Suprapubic skin (tissue), 4 donors: ENCODE data around the gene NAA20. TPM values are rescaled to one million over a fixed set of nuclear protein-coding genes. Genes with fewer than 3 reads are reported as not detected.

Experiments
- DNase-seq, 2 donors: peaks; one replicate each; pipeline ENCODE4 v3.0.0-alpha.2; 2019; ENCODE audit warnings: low spot score in 2 of 2
- H3K27ac ChIP-seq: fragments of 200-600 bp; sonication (generic); one replicate; pipeline ENCODE4 v1.5.1; 2019
- H3K27me3 ChIP-seq: fragments of 200-600 bp; sonication (generic); one replicate; pipeline ENCODE4 v1.5.1; 2019
- H3K36me3 ChIP-seq: fragments of 200-600 bp; sonication (generic); one replicate; pipeline ENCODE4 v1.5.1; 2019
- H3K4me1 ChIP-seq: fragments of 200-600 bp; sonication (generic); one replicate; pipeline ENCODE4 v1.5.1; 2019
- H3K4me3 ChIP-seq: fragments of 200-600 bp; sonication (generic); one replicate; pipeline ENCODE4 v1.5.1; 2019; ENCODE audit warnings: mild to moderate bottlenecking
- H3K9me3 ChIP-seq: fragments of 200-600 bp; sonication (generic); one replicate; pipeline ENCODE4 v1.5.1; 2019
- EP300 ChIP-seq: sonication (generic); formaldehyde crosslinking; IDR thresholded peaks from one replicate; pipeline ENCODE4 v1.6.1; 2017; ENCODE audit warnings: antibody characterized with exemption
- POLR2A ChIP-seq, 2 donors: fragments of 450-650 bp; IDR thresholded peaks; one replicate each; pipeline ENCODE4 v1.6.1; 2017; ENCODE audit warnings: antibody characterized with exemption in 2 of 2, mild to moderate bottlenecking in 2 of 2, moderate library complexity in 2 of 2
- POLR2AphosphoS5 ChIP-seq, 3 donors: sonication (generic); formaldehyde crosslinking; IDR thresholded peaks; one replicate each; pipeline ENCODE4 v1.6.1; 2017; ENCODE audit warnings: antibody characterized with exemption in 3 of 3
- WGBS: methylation state at CpG from one replicate; pipeline ENCODE4 v1.1.5; 2018; 5-methylcytosine and 5-hydroxymethylcytosine counted together
- total RNA-seq, 4 donors: library from RNA; depleted of rRNA; stranded (reverse); fragments of >200 nt; gene quantifications; one replicate each; pipeline ENCODE4 v1.1.0, GENCODE V29; 2016
- TF ChIP-seq, protein P1 (sequence below), 2 donors: fragments of 200-600 bp in 1 of 2; fragments of 450-650 bp in 1 of 2; sonication (generic) in 1 of 2; IDR thresholded peaks; one replicate each; pipeline ENCODE4 v1.5.1; 2016 to 2019; ENCODE audit warnings: antibody characterized with exemption in 2 of 2, mild to moderate bottlenecking in 1 of 2, moderate library complexity in 1 of 2

NAA20 gene
- total RNA-seq, 4 donors from 2014 or later = 20.4 to 38.1 (median 36.5) TPM

DNA sequence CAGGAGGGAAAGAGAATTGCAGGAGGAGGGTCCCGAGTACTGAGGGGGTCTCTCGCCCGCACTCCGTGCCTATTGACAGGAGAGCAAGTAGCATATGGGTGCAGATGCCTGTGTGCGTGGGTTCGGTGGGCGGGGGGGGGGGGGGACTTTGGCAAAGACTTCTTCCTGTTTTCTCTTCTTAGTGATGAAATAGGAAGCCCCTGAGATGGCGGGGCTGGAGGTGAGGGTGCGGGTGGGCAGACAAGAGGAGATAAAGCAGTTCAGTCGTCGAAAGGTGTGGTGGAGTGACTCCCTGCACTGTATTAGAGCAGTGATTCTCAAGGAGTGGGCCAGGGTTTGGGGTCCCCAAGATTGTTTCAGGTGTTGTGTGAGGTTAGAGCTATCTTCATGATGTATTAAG lies 3.7 kb downstream of the NAA20 start:
- DNase-seq = no peak
- H3K36me3 ChIP-seq = peaks cover 19% of the 10 kb centered on the region
- H3K4me3 ChIP-seq = no peak overlapping the region
- no peak overlapping the region for H3K27ac ChIP-seq
- H3K4me1 ChIP-seq = peaks cover 36% of the 10 kb centered on the region
- WGBS = 89% methylated on average over 10 of the region's 11 CpGs
- H3K27me3 ChIP-seq = no peaks in the 10 kb centered on the region
- TF ChIP-seq, protein P1, sequence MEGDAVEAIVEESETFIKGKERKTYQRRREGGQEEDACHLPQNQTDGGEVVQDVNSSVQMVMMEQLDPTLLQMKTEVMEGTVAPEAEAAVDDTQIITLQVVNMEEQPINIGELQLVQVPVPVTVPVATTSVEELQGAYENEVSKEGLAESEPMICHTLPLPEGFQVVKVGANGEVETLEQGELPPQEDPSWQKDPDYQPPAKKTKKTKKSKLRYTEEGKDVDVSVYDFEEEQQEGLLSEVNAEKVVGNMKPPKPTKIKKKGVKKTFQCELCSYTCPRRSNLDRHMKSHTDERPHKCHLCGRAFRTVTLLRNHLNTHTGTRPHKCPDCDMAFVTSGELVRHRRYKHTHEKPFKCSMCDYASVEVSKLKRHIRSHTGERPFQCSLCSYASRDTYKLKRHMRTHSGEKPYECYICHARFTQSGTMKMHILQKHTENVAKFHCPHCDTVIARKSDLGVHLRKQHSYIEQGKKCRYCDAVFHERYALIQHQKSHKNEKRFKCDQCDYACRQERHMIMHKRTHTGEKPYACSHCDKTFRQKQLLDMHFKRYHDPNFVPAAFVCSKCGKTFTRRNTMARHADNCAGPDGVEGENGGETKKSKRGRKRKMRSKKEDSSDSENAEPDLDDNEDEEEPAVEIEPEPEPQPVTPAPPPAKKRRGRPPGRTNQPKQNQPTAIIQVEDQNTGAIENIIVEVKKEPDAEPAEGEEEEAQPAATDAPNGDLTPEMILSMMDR (IDR thresholded peaks at IDR 0.05) = no peak
- no peaks in the 10 kb centered on the region for H3K9me3 ChIP-seq

DNA sequence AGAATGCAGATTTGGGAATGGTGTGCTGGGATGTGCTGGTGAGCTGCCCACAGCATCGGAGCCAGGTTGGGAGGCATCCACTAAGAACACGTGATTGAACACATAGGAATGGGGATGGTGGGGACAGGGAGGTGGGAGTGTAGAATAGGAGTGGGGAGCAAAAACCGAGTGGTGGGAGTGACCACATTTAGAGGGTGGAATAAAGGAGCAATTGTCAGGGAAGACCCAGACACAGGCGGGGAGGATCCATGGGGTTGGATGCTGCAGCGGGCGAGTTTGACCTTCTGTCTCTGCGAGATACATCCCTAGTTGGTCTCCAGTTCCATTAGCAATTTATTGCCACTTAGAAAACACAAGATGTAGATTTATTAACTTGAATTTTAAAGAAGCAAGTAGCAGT lies 4.7 kb downstream of the NAA20 start:
- WGBS = 49% methylated on average over 7 of the region's 7 CpGs

DNA sequence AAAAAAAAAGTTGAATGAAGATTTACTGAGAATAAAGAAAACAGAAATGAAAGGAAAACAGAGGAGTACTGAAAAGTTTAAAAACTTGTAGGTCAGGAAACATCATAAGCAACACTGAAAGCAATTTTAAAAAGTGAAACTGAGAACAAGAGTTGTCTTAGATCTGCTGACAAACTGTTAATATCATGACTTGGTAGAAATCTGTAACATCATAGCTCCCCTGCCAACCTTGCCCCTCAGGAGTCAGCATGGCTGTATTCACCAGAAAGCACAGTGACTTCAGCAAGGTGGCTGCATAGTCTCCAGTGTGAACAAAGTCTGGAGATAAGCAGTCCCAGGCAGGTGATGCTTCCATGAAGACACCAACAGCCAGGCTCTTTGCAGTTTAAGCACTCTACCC lies 5.3 kb downstream of the NAA20 start:
- Histone ChIP-seq H3K4me3 (no peak overlapping the region), H3K4me1 (peaks cover 36% of the 10 kb centered on the region), H3K27ac (no peak overlapping the region), H3K36me3 (peaks cover 29% of the 10 kb centered on the region), H3K27me3 (no peaks in the 10 kb centered on the region), H3K9me3 (no peaks in the 10 kb centered on the region)
- no peak for DNase-seq
- TF ChIP-seq, protein P1 (IDR thresholded peaks at IDR 0.05) = no peak
- TF ChIP-seq POLR2AphosphoS5 (IDR thresholded peaks at IDR 0.05) (no peak), POLR2A (IDR thresholded peaks at IDR 0.05) (no peak), EP300 (no peak)

More for the DNA sequence above, 4.7 kb downstream of the NAA20 start:
- TF ChIP-seq, protein P1 (IDR thresholded peaks at IDR 0.05) = no peak
- TF ChIP-seq POLR2AphosphoS5 (IDR thresholded peaks at IDR 0.05) (no peak), EP300 (no peak), POLR2A (IDR thresholded peaks at IDR 0.05) (no peak)
- Histone ChIP-seq H3K4me1 (peaks cover 36% of the 10 kb centered on the region), H3K27me3 (no peaks in the 10 kb centered on the region), H3K36me3 (peaks cover 23% of the 10 kb centered on the region), H3K9me3 (no peaks in the 10 kb centered on the region), H3K4me3 (no peak overlapping the region), H3K27ac (no peak overlapping the region)
- DNase-seq = no peak

DNA sequence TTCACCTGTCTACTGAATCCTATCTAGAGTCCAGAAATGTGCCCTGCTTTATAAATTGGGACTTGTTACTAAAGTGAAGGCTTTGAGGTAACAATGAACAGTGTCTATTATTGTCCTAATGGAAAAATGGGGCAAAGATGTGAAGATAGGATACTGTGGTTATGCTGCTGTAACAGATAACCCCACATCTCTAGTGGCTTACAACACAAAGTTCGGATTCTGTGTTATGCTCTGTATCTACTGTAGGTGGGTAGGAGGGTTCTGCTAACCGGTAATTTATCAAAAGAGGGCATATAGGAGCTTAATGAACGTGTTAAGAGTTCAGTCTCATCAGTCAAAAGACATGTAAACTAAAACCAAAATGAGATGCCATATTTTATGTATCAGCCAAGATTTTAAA lies 6.2 kb downstream of the NAA20 start:
- WGBS = 88% methylated on average over 3 of the region's 3 CpGs
- H3K27me3 ChIP-seq = no peaks in the 10 kb centered on the region
- no peak for DNase-seq
- no peak overlapping the region for H3K4me3 ChIP-seq
- H3K4me1 ChIP-seq = peaks cover 28% of the 10 kb centered on the region
- TF ChIP-seq EP300 (no peak), POLR2AphosphoS5 (IDR thresholded peaks at IDR 0.05) (no peak), POLR2A (IDR thresholded peaks at IDR 0.05) (no peak)
- TF ChIP-seq, protein P1 (IDR thresholded peaks at IDR 0.05) = no peak
- peaks cover 36% of the 10 kb centered on the region for H3K36me3 ChIP-seq
- no peaks in the 10 kb centered on the region for H3K9me3 ChIP-seq
- H3K27ac ChIP-seq = no peak overlapping the region

DNA sequence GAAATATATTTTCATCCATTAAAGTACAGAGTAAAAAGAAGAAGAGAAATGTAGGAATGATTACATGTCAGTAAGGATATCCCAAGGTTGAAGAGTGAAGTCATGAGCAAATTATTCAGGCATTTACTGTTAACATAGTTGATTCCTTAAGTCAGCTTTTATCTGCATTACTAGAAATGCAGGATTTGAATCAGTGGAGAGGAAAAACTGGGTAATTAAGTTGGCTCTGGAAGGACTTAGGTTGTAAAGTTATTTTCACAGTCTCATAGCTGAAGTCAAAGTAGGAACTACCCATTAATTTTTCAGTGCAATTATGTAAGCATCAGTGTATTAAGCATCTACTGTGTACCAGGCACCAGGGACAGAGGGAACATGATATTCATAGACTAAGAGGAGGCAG lies 7.8 kb downstream of the NAA20 start:
- no peak for TF ChIP-seq POLR2A (IDR thresholded peaks at IDR 0.05)
- H3K4me1 ChIP-seq = peaks cover 12% of the 10 kb centered on the region
- no peak for DNase-seq
- H3K4me3 ChIP-seq = no peak overlapping the region
- peaks cover 52% of the 10 kb centered on the region for H3K36me3 ChIP-seq
- no peak overlapping the region for H3K27ac ChIP-seq
- H3K27me3 ChIP-seq = no peaks in the 10 kb centered on the region
- no peaks in the 10 kb centered on the region for H3K9me3 ChIP-seq

DNA sequence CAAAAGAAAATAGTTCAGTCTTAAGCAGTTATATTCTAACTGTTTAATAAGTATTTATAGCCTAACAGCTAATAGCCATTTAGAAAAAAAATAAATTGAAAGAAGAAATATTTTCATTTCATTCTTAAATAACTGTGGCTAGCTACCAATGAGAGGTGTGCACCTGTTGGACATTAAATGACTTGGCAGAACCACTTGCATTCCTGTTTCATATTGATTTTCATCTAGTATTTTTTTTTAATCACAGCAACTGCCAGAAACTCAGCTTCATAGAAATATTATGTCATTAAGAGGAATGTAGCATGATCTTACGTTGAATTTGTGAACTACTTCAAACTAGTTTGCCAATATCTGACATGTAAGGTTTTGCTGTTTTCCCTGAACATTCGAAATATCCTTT lies 10.1 kb downstream of the NAA20 start:
- no peak for DNase-seq
- Histone ChIP-seq H3K36me3 (peaks cover 73% of the 10 kb centered on the region), H3K9me3 (no peaks in the 10 kb centered on the region), H3K27ac (no peak overlapping the region), H3K4me1 (no peaks in the 10 kb centered on the region), H3K27me3 (no peaks in the 10 kb centered on the region), H3K4me3 (no peak overlapping the region)
- no peak for TF ChIP-seq EP300
- TF ChIP-seq, protein P1 (IDR thresholded peaks at IDR 0.05) = no peak
- no peak for TF ChIP-seq POLR2A (IDR thresholded peaks at IDR 0.05)
- no peak for TF ChIP-seq POLR2AphosphoS5 (IDR thresholded peaks at IDR 0.05)
- 55% methylated on average over 2 of the region's 2 CpGs for WGBS
